K562 (cell line): ENCODE measurements around the gene H3-3A. TPM values are rescaled to one million over a fixed set of nuclear protein-coding genes. Genes with fewer than 3 reads are reported as not detected.

ENCODE experiments used
- ATF3 ChIP-seq, 2 experiments: fragments of 450-650 bp in 1 of 2; sonication (generic) in 1 of 2; formaldehyde crosslinking in 1 of 2; IDR thresholded peaks in 1 of 2; conservative IDR thresholded peaks in 1 of 2; 2 replicates each; pipeline versions ENCODE4 v1.6.1 to v1.8.1; 2016 to 2023; ENCODE audit warnings: mild to moderate bottlenecking in 2 of 2, moderate library complexity in 2 of 2, inconsistent platforms in 1 of 2, missing genetic modification reagents in 1 of 2
- BHLHE40 ChIP-seq: IDR thresholded peaks from 2 replicates; pipeline ENCODE4 v1.6.1; 2011; ENCODE audit warnings: low read length, improper control_type of control experiment
- BRD9 ChIP-seq: fragments of 450-650 bp; IDR thresholded peaks from 2 replicates; pipeline ENCODE4 v1.6.1; 2018; ENCODE audit warnings: low read depth; ENCODE audit not compliant: partially characterized antibody
- HNRNPH1 ChIP-seq: fragments of 200-400 bp; formaldehyde crosslinking; optimal IDR thresholded peaks from 2 replicates; pipeline ENCODE3; 2017; ENCODE audit warnings: low read depth, mild to moderate bottlenecking, low read length, moderate library complexity
- KAT7 ChIP-seq: sonication (generic); formaldehyde crosslinking; IDR thresholded peaks from 2 replicates; pipeline ENCODE4 v1.8.0; 2022; ENCODE audit warnings: missing genetic modification reagents, mild to moderate bottlenecking, borderline replicate concordance
- MXI1 ChIP-seq: IDR thresholded peaks from 2 replicates; pipeline ENCODE4 v1.6.1; 2011; ENCODE audit warnings: low read depth, mild to moderate bottlenecking, improper control_type of control experiment, low read length
- POLR2A ChIP-seq: fragments of 450-650 bp; conservative IDR thresholded peaks from 2 replicates; pipeline ENCODE4 v1.6.1; 2016
- POLR2G ChIP-seq: fragments of 200-400 bp; formaldehyde crosslinking; IDR thresholded peaks from 2 replicates; pipeline ENCODE4 v1.6.1; 2017; ENCODE audit warnings: low read depth, mild to moderate bottlenecking, antibody characterized with exemption, low read length, moderate library complexity
- POLR3G ChIP-seq: IDR thresholded peaks from 2 replicates; pipeline ENCODE4 v1.6.1; 2011; ENCODE audit not compliant: insufficient read length, insufficient replicate concordance; ENCODE audit errors: extremely low read depth
- PURB ChIP-seq: sonication (generic); formaldehyde crosslinking; IDR thresholded peaks from 2 replicates; pipeline ENCODE4 v1.9.0; 2021; ENCODE audit warnings: low read depth, mild to moderate bottlenecking, missing genetic modification reagents
- SOX6 ChIP-seq: fragments of 450-650 bp; IDR thresholded peaks from 2 replicates; pipeline ENCODE4 v1.6.1; 2014; ENCODE audit warnings: mild to moderate bottlenecking
- SRSF3 ChIP-seq: fragments of 200-400 bp; formaldehyde crosslinking; IDR thresholded peaks from 2 replicates; pipeline ENCODE4 v1.6.1; 2016; ENCODE audit warnings: mild to moderate bottlenecking, low read length, moderate library complexity; ENCODE audit not compliant: insufficient read depth
- THAP12 ChIP-seq: fragments of 250-450 bp; sonication (Bioruptor Pico); IDR thresholded peaks from 2 replicates; pipeline ENCODE4 v1.9.0; 2021; ENCODE audit warnings: mild to moderate bottlenecking, inconsistent platforms
- TRIM25 ChIP-seq: fragments of 450-650 bp; IDR thresholded peaks from 2 replicates; pipeline ENCODE4 v1.7.0; 2016; ENCODE audit warnings: borderline replicate concordance
- WHSC1 ChIP-seq: IDR thresholded peaks from one replicate; pipeline ENCODE4 v1.6.1; 2012; ENCODE audit warnings: low read length, control low read depth, inconsistent platforms
- ZNF124 ChIP-seq: sonication (generic); formaldehyde crosslinking; IDR thresholded peaks from 2 replicates; pipeline ENCODE4 v1.8.1; 2022; ENCODE audit warnings: missing genetic modification reagents
- ZNF133 ChIP-seq: fragments of 250-450 bp; sonication (Bioruptor Pico); IDR thresholded peaks from 2 replicates; pipeline ENCODE4 v1.4.0; 2020; ENCODE audit warnings: mild to moderate bottlenecking
- ZNF143 ChIP-seq: sonication (generic); formaldehyde crosslinking; IDR thresholded peaks from 2 replicates; pipeline ENCODE4 v1.9.0; 2022; ENCODE audit warnings: mild to moderate bottlenecking, missing genetic modification reagents
- ZNF184 ChIP-seq: sonication (generic); formaldehyde crosslinking; IDR thresholded peaks from 2 replicates; pipeline ENCODE4 v1.5.0; 2020; ENCODE audit warnings: missing genetic modification reagents
- ZNF232 ChIP-seq: sonication (generic); formaldehyde crosslinking; IDR thresholded peaks from 2 replicates; pipeline ENCODE4 v1.8.0; 2022; ENCODE audit warnings: mild to moderate bottlenecking, missing genetic modification reagents
- ZNF280A ChIP-seq: fragments of 450-650 bp; IDR thresholded peaks from 2 replicates; pipeline ENCODE4 v1.6.1; 2018; ENCODE audit warnings: mild to moderate bottlenecking, low read depth; ENCODE audit not compliant: partially characterized antibody
- ZNF785 ChIP-seq: fragments of 250-450 bp; sonication (Bioruptor Pico); IDR thresholded peaks from 2 replicates; pipeline ENCODE4 v1.4.0; 2020; ENCODE audit warnings: mild to moderate bottlenecking
- polyA plus RNA-seq, 8 experiments: library from polyadenylated mRNA; depleted of rRNA in 4 of 8; stranded (reverse) in 5 of 8; unstranded in 3 of 8; fragments of >200 nt; fragmentation: Nextera tagmentation in 2 of 8; fragmentation: Illumina TruSeq in 1 of 8; extraction: Ambion mirVana in 2 of 8; extraction: Trizol in 1 of 8; gene quantifications; 2 replicates each; pipeline versions ENCODE4 v1.2.1 to v1.2.3, GENCODE V29; 2011 to 2014; ENCODE audit warnings: inconsistent platforms in 1 of 8, missing spikeins in 1 of 8
- total RNA-seq, 7 experiments: library from RNA; depleted of rRNA in 6 of 7; stranded (reverse); fragments of >200 nt in 6 of 7; fragmentation: Illumina TruSeq in 2 of 7; extraction: Trizol in 2 of 7; gene quantifications; 2 replicates each; pipeline versions ENCODE4 v1.2.1 to v1.2.3, GENCODE V29; 2011 to 2021; ENCODE audit warnings: low replicate concordance in 1 of 7

The H3-3A gene
- total and polyA plus RNA-seq, 9 of the 15 experiments (the other 6 are each of a cell fraction or from before 2014, with no cell fraction given) = 426 to 1,083 (median 591) TPM

GRCh38 chr1:226083302-226084101, 21.0 kb downstream of the H3-3A start (continued):
- TF ChIP-seq ZNF133 (CRISPR knock-in tag) (no peak), ZNF184 (no peak), THAP12 (CRISPR knock-in tag) (no peak; the same call in 1 of the 2 replicates), WHSC1 (no peak), ZNF280A (no peak), BHLHE40 (peak; percentile 91), HNRNPH1 (no peak), ZNF143 (CRISPR knock-in tag) (no peak; the same call in 1 of the 2 replicates), KAT7 (CRISPR knock-in tag) (0 out of 2 replicates have a peak, but pooled peaks have one; percentile 37), POLR2A (peak; percentile 74), TRIM25 (no peak), ZNF124 (CRISPR knock-in tag) (no peak), ZNF785 (CRISPR knock-in tag) (peak; percentile 51; the same call in 1 of the 2 replicates), SOX6 (no peak), PURB (CRISPR knock-in tag) (no peak), POLR3G (no peak), POLR2G (peak; percentile 84), SRSF3 (no peak), MXI1 (no peak; the same call in 1 of the 2 replicates), ATF3 (IDR thresholded peaks at IDR 0.05) (no peak), ATF3 (CRISPR knock-in tag; conservative IDR thresholded peaks at IDR 0.05) (0 out of 2 replicates have a peak, but pooled peaks have one; percentile 56), ZNF232 (CRISPR knock-in tag) (0 out of 2 replicates have a peak, but pooled peaks have one; percentile 1), BRD9 (no peak)
